ENCODE data around the gene INPP4A. TPM values are rescaled to one million over a fixed set of nuclear protein-coding genes. Genes with fewer than 3 reads are reported as not detected.

Gene INPP4A
- polyA plus RNA-seq, 2 of the 4 experiments (the other 2 are of a cell fraction) = 9.4 to 16.0 TPM

DNA sequence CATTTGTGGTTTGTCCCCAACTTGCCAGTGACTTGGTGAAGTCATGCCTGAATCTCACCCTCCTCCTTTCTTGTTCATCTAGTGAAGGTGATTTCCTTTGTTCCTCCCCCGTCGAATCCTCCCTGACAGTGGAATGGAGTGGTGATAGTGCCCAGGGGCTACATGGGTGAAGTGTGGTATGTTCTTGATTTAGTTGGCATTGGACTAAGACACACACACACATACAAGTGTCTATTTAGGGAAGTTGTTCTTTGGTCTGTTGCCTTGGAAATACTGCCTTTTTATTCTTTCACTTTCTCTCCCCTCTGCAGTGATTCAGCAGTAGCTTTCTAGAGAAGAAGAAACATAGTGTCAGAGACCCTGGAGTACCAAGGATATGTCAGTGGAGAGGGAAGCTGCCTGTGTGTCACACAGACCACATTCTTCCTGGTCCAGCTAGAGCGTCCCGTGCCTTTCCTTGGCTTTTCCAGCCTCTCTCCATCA is 10.9 kb downstream of the INPP4A start:
- peaks cover 63% of the 10 kb centered on the region for H3K4me1 ChIP-seq
- no peak for ATAC-seq
- H3K27ac ChIP-seq = peak overlapping the region; percentile 3 to 84; a peak in 4 of 6 replicates
- no peak for FAIRE-seq
- no peak for DNase-seq (ENCODE audit: low read depth in 1 of 2, low spot score in 1 of 2)
- H3K4me2 ChIP-seq = peak overlapping the region; percentile 60; the same call in 1 of the 3 replicates
- no peak overlapping the region for H3K4me3 ChIP-seq
- ChIA-PET CTCF (interaction anchor here (1.0 to 1.4 kb wide), 3 partner anchors 9 to 43 kb away, joined by 4 read pairs; no protein-coding TSS in a partner anchor), POLR2A (no interaction called here)
- H3K9me3 ChIP-seq = no peaks in the 10 kb centered on the region
- WGBS (ENCODE audit: missing lambda C conversion rate) = 94% methylated on average over 4 of the region's 4 CpGs
- TF ChIP-seq ZFP36 (IDR thresholded peaks at IDR 0.05; ENCODE audit: borderline replicate concordance, partially characterized antibody) (no peak), NR3C1 (IDR thresholded peaks at IDR 0.05) (no peak), SREBF2 (IDR thresholded peaks at IDR 0.05) (no peak), POLR2AphosphoS2 (conservative IDR thresholded peaks at IDR 0.05; ENCODE audit: low read length) (no peak), NFE2L2 (conservative IDR thresholded peaks at IDR 0.05; ENCODE audit: low read length) (no peak), MAZ (IDR thresholded peaks at IDR 0.05; ENCODE audit: borderline replicate concordance, low read depth, low read length) (no peak), CBX8 (IDR thresholded peaks at IDR 0.05) (no peak), POLR2A (IDR thresholded peaks at IDR 0.05; ENCODE audit: low read length) (no peak), GATA3 (IDR thresholded peaks at IDR 0.05; ENCODE audit: borderline replicate concordance) (no peak), RNF2 (IDR thresholded peaks at IDR 0.05; ENCODE audit: borderline replicate concordance, low read depth) (no peak)
- TF ChIP-seq, protein P1, sequence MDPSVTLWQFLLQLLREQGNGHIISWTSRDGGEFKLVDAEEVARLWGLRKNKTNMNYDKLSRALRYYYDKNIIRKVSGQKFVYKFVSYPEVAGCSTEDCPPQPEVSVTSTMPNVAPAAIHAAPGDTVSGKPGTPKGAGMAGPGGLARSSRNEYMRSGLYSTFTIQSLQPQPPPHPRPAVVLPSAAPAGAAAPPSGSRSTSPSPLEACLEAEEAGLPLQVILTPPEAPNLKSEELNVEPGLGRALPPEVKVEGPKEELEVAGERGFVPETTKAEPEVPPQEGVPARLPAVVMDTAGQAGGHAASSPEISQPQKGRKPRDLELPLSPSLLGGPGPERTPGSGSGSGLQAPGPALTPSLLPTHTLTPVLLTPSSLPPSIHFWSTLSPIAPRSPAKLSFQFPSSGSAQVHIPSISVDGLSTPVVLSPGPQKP (IDR thresholded peaks at IDR 0.05; ENCODE audit: low read depth, low read length) = no peak

DNA sequence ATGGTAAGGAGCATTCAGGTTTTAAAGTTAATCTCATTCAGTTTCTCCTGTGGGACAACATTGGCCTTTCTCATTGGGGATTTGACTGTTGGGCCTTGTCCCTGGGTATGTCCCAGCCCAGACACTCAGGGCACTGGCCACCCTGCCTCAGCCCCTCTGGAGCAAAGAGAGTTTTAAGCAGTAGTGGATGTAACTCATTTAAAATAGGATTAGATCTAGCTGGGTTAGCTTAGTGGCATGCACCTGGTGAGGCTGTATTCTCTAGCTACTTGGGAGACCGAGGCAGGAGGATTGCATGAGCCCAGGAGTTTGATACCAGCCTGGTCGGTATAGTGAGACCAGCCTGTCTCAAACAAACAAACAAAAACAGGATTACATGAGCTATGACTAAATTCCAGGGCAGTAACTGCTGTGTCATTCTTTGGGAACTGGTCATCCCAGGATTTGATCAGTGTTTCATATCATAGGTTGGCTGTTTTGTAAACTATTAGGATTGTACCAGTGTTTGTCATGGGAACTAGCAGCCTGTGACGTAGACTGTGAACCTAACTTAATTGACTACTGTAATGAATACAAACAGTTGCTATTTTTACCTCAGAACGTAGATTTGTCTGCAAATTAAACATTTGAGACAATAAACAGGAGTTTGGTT is 12.5 kb downstream of the INPP4A start:
- DNase-seq (ENCODE audit: low read depth in 1 of 2, low spot score in 1 of 2) (peak; percentile 40 to 88), FAIRE-seq (no peak), ATAC-seq (peak; percentile 76 to 85)
- Histone ChIP-seq H3K9me3 (no peaks in the 10 kb centered on the region), H3K27ac (peak overlapping the region; percentile 59 to 84), H3K4me1 (peaks cover 67% of the 10 kb centered on the region), H3K4me2 (peak overlapping the region; percentile 56), H3K4me3 (no peak overlapping the region)
- TF ChIP-seq, protein P2, sequence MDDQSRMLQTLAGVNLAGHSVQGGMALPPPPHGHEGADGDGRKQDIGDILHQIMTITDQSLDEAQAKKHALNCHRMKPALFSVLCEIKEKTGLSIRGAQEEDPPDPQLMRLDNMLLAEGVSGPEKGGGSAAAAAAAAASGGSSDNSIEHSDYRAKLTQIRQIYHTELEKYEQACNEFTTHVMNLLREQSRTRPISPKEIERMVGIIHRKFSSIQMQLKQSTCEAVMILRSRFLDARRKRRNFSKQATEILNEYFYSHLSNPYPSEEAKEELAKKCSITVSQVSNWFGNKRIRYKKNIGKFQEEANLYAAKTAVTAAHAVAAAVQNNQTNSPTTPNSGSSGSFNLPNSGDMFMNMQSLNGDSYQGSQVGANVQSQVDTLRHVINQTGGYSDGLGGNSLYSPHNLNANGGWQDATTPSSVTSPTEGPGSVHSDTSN (IDR thresholded peaks at IDR 0.05) = no peak
- TF ChIP-seq, protein P3, sequence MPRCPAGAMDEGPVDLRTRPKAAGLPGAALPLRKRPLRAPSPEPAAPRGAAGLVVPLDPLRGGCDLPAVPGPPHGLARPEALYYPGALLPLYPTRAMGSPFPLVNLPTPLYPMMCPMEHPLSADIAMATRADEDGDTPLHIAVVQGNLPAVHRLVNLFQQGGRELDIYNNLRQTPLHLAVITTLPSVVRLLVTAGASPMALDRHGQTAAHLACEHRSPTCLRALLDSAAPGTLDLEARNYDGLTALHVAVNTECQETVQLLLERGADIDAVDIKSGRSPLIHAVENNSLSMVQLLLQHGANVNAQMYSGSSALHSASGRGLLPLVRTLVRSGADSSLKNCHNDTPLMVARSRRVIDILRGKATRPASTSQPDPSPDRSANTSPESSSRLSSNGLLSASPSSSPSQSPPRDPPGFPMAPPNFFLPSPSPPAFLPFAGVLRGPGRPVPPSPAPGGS (IDR thresholded peaks at IDR 0.05) = no peak
- no peak for TF ChIP-seq FOSL2 (IDR thresholded peaks at IDR 0.05)
- peak; percentile 79 for TF ChIP-seq FOSL2 (CRISPR knock-in tag; IDR thresholded peaks at IDR 0.05)
- TF ChIP-seq, protein P4, sequence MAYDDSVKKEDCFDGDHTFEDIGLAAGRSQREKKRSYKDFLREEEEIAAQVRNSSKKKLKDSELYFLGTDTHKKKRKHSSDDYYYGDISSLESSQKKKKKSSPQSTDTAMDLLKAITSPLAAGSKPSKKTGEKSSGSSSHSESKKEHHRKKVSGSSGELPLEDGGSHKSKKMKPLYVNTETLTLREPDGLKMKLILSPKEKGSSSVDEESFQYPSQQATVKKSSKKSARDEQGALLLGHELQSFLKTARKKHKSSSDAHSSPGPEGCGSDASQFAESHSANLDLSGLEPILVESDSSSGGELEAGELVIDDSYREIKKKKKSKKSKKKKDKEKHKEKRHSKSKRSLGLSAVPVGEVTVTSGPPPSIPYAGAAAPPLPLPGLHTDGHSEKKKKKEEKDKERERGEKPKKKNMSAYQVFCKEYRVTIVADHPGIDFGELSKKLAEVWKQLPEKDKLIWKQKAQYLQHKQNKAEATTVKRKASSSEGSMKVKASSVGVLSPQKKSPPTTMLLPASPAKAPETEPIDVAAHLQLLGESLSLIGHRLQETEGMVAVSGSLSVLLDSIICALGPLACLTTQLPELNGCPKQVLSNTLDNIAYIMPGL (CRISPR knock-in tag; IDR thresholded peaks at IDR 0.05; ENCODE audit: borderline replicate concordance) = no peak
- no peak for TF ChIP-seq POLR2A (IDR thresholded peaks at IDR 0.05; ENCODE audit: low read length)
- no peak for TF ChIP-seq CBX2 (IDR thresholded peaks at IDR 0.05; ENCODE audit: borderline replicate concordance, low read depth)
- TF ChIP-seq HOXB13 (CRISPR knock-in tag; IDR thresholded peaks at IDR 0.05; ENCODE audit: low read depth) = peak; percentile 56; the same call in 1 of the 2 replicates
- no peak for TF ChIP-seq POLR2AphosphoS2 (conservative IDR thresholded peaks at IDR 0.05; ENCODE audit: low read length)
- no peak for TF ChIP-seq RAD21 (conservative IDR thresholded peaks at IDR 0.05 in 1 of 2, IDR thresholded peaks at IDR 0.05 in 1 of 2)
- 0 out of 2 replicates have a peak, but pooled peaks have one; percentile 37 for TF ChIP-seq TP53 (CRISPR knock-in tag; IDR thresholded peaks at IDR 0.05)
- no peak for TF ChIP-seq KDM5A (IDR thresholded peaks at IDR 0.05)
- TF ChIP-seq, protein P5, sequence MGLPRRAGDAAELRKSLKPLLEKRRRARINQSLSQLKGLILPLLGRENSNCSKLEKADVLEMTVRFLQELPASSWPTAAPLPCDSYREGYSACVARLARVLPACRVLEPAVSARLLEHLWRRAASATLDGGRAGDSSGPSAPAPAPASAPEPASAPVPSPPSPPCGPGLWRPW (IDR thresholded peaks at IDR 0.05) = no peak
- TF ChIP-seq NFE2L2 (conservative IDR thresholded peaks at IDR 0.05; ENCODE audit: low read length) = peak; percentile 91
- TF ChIP-seq HEYL (CRISPR knock-in tag; IDR thresholded peaks at IDR 0.05) = peak; percentile 84
- peak; percentile 27; the same call in 1 of the 2 replicates for TF ChIP-seq TFCP2L1 (CRISPR knock-in tag; IDR thresholded peaks at IDR 0.05)
- peak; percentile 98 for TF ChIP-seq MAFK (IDR thresholded peaks at IDR 0.05; ENCODE audit: partially characterized antibody)
- TF ChIP-seq, protein P6, sequence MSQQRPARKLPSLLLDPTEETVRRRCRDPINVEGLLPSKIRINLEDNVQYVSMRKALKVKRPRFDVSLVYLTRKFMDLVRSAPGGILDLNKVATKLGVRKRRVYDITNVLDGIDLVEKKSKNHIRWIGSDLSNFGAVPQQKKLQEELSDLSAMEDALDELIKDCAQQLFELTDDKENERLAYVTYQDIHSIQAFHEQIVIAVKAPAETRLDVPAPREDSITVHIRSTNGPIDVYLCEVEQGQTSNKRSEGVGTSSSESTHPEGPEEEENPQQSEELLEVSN (IDR thresholded peaks at IDR 0.05; ENCODE audit: borderline replicate concordance, low read depth) = no peak
- TF ChIP-seq, protein P7, sequence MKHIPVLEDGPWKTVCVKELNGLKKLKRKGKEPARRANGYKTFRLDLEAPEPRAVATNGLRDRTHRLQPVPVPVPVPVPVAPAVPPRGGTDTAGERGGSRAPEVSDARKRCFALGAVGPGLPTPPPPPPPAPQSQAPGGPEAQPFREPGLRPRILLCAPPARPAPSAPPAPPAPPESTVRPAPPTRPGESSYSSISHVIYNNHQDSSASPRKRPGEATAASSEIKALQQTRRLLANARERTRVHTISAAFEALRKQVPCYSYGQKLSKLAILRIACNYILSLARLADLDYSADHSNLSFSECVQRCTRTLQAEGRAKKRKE (CRISPR knock-in tag; IDR thresholded peaks at IDR 0.05; ENCODE audit: low read depth) = peak; percentile 45; the same call in 1 of the 2 replicates
- TF ChIP-seq, protein P8, sequence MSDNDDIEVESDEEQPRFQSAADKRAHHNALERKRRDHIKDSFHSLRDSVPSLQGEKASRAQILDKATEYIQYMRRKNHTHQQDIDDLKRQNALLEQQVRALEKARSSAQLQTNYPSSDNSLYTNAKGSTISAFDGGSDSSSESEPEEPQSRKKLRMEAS (IDR thresholded peaks at IDR 0.05) = no peak
- 0 out of 2 replicates have a peak, but pooled peaks have one; percentile 27 for TF ChIP-seq HOXB5 (CRISPR knock-in tag; IDR thresholded peaks at IDR 0.05)
- CTCF ChIA-PET = interaction anchor here (0.7 to 1.4 kb wide), 3 partner anchors 10 to 543 kb away, joined by 3 to 4 read pairs (median 4); no protein-coding TSS in a partner anchor
- POLR2A ChIA-PET = interaction anchor here (1.5 kb wide), 1 partner anchor 13 kb away, joined by 5 read pairs; the partner anchor contains the start of gene INPP4A
- WGBS (ENCODE audit: missing lambda C conversion rate) = 16% methylated on average over 4 of the region's 4 CpGs
